A549 (cell line): ENCODE results near the gene PIEZO2. TPM values are rescaled to one million over a fixed set of nuclear protein-coding genes. Genes with fewer than 3 reads are reported as not detected.
A peak's percentile ranks its signal among the peaks of the same experiment; 100 is the strongest.

Experiments used
- ATAC-seq, 2 experiments: fragments of 200-7000 bp in 1 of 2; fragments of >200 bp in 1 of 2; cut with Nextera tagmentation in 1 of 2; cut with Tn5 transposase in 1 of 2; 3 replicates each; pipeline versions ENCODE4 v1.8.0 to v1.9.1; 2018 to 2020; ENCODE audit warnings: mild to moderate bottlenecking in 1 of 2, moderate library complexity in 1 of 2
- CTCF ChIA-PET: fragments of 300-600 bp; sonication (Branson Sonifier 250); formaldehyde crosslinking; extraction: SDS; loops from one replicate; lab custom pipeline; 2021; ENCODE audit warnings: antibody characterized with exemption, inconsistent platforms; lab: Yijun Ruan, JAX
- POLR2A ChIA-PET: fragments of 350-600 bp; formaldehyde crosslinking; extraction: SDS; loops from one replicate; lab custom pipeline; 2021; ENCODE audit warnings: antibody characterized with exemption, inconsistent platforms; lab: Yijun Ruan, JAX
- DNase-seq, 2 experiments: peaks; one replicate each; pipeline versions ENCODE4 v3.0.0 to v3.0.0-alpha.2; 2011 to 2016; ENCODE audit warnings: low read depth in 1 of 2, low spot score in 1 of 2
- FAIRE-seq: peaks from 2 replicates; lab custom pipeline; 2011; peaks lifted over from hg19 to GRCh38; lab: Jason Lieb, UNC
- H3K27ac ChIP-seq, 2 experiments: fragments of >200 bp; sonication (Bioruptor Twin); formaldehyde crosslinking; 3 replicates each; pipeline ENCODE4 v1.5.1; 2016 to 2017
- H3K4me1 ChIP-seq: fragments of >200 bp; sonication (Bioruptor Twin); formaldehyde crosslinking; 3 replicates; pipeline ENCODE4 v1.6.1; 2016
- H3K4me2 ChIP-seq: fragments of >200 bp; sonication (Bioruptor Twin); formaldehyde crosslinking; 3 replicates; pipeline ENCODE4 v1.6.1; 2016
- H3K4me3 ChIP-seq: fragments of >200 bp; sonication (Bioruptor Twin); formaldehyde crosslinking; 3 replicates; pipeline ENCODE4 v1.5.1; 2016
- H3K9me3 ChIP-seq: fragments of >200 bp; sonication (Bioruptor Twin); formaldehyde crosslinking; 3 replicates; pipeline ENCODE4 v1.6.1; 2016
- BHLHE40 ChIP-seq: IDR thresholded peaks from 2 replicates; pipeline ENCODE4 v1.6.1; 2012; ENCODE audit warnings: low read depth, low read length, inconsistent platforms
- CEBPB ChIP-seq, 2 experiments: fragments of >200 bp in 1 of 2; sonication (Bioruptor Twin) in 1 of 2; formaldehyde crosslinking in 1 of 2; IDR thresholded peaks; 2 replicates each; pipeline ENCODE4 v1.6.1; 2012 to 2016
- CHD2 ChIP-seq: fragments of 150-350 bp; IDR thresholded peaks from 2 replicates; pipeline ENCODE4 v1.6.1; 2014; ENCODE audit warnings: low read length; ENCODE audit not compliant: partially characterized antibody
- EHF ChIP-seq: fragments of 250-450 bp; sonication (Bioruptor Pico); IDR thresholded peaks from 2 replicates; pipeline ENCODE4 v1.5.0; 2020; ENCODE audit warnings: mild to moderate bottlenecking
- EP300 ChIP-seq, 2 experiments: fragments of >200 bp; sonication (Bioruptor Twin); formaldehyde crosslinking; IDR thresholded peaks; 2 replicates in 1 of 2; 3 replicates in 1 of 2; pipeline ENCODE4 v1.6.1; 2016 to 2017
- FOSB ChIP-seq: fragments of 250-450 bp; sonication (Bioruptor Pico); IDR thresholded peaks from 2 replicates; pipeline ENCODE4 v1.5.0; 2020; ENCODE audit warnings: mild to moderate bottlenecking, moderate library complexity
- FOSL2 ChIP-seq, 2 experiments: fragments of 450-650 bp in 1 of 2; fragments of >200 bp in 1 of 2; sonication (Bioruptor Twin) in 1 of 2; formaldehyde crosslinking; IDR thresholded peaks; 2 replicates each; pipeline versions ENCODE4 v1.5.0 to v1.6.1; 2016 to 2020; ENCODE audit warnings: mild to moderate bottlenecking in 1 of 2, moderate library complexity in 1 of 2
- FOXS1 ChIP-seq: fragments of 250-450 bp; sonication (Bioruptor Pico); IDR thresholded peaks from 2 replicates; pipeline ENCODE4 v1.5.0; 2020; ENCODE audit warnings: mild to moderate bottlenecking, moderate library complexity
- HDAC2 ChIP-seq: fragments of 200-600 bp; sonication (generic); IDR thresholded peaks from 2 replicates; pipeline ENCODE4 v1.6.1; 2016
- HOXA7 ChIP-seq: fragments of 250-450 bp; sonication (Bioruptor Pico); IDR thresholded peaks from 2 replicates; pipeline ENCODE4 v1.5.0; 2020; ENCODE audit warnings: mild to moderate bottlenecking, moderate library complexity
- HOXB13 ChIP-seq: fragments of 250-450 bp; sonication (Bioruptor Pico); IDR thresholded peaks from 2 replicates; pipeline ENCODE4 v1.5.0; 2020; ENCODE audit warnings: low read depth, mild to moderate bottlenecking, moderate library complexity
- HOXB5 ChIP-seq: fragments of 250-450 bp; sonication (Bioruptor Pico); IDR thresholded peaks from 2 replicates; pipeline ENCODE4 v1.5.0; 2020; ENCODE audit warnings: mild to moderate bottlenecking, moderate library complexity
- KDM5A ChIP-seq: fragments of 200-600 bp; sonication (generic); IDR thresholded peaks from 2 replicates; pipeline ENCODE4 v1.6.1; 2016; ENCODE audit warnings: antibody characterized with exemption, mild to moderate bottlenecking
- MAFK ChIP-seq: fragments of 450-650 bp; IDR thresholded peaks from 2 replicates; pipeline ENCODE4 v1.6.1; 2014; ENCODE audit not compliant: partially characterized antibody
- NFE2L2 ChIP-seq: fragments of 150-350 bp; conservative IDR thresholded peaks from 2 replicates; pipeline ENCODE4 v1.6.1; 2014; ENCODE audit warnings: low read length
- PHF8 ChIP-seq: fragments of 200-600 bp; sonication (generic); IDR thresholded peaks from 2 replicates; pipeline ENCODE4 v1.6.1; 2016; ENCODE audit warnings: low read depth, mild to moderate bottlenecking, antibody characterized with exemption, moderate library complexity, borderline replicate concordance
- POLR2AphosphoS2 ChIP-seq: conservative IDR thresholded peaks from 2 replicates; pipeline ENCODE4 v1.6.1; 2012; ENCODE audit warnings: low read length, improper control_type of control experiment, inconsistent platforms
- RAD21 ChIP-seq, 2 experiments: fragments of >200 bp in 1 of 2; sonication (Bioruptor Twin) in 1 of 2; formaldehyde crosslinking in 1 of 2; IDR thresholded peaks in 1 of 2; conservative IDR thresholded peaks in 1 of 2; 2 replicates in 1 of 2; 3 replicates in 1 of 2; pipeline ENCODE4 v1.6.1; 2012 to 2018; ENCODE audit warnings: inconsistent platforms in 1 of 2
- RARB ChIP-seq: fragments of 250-450 bp; sonication (Bioruptor Pico); IDR thresholded peaks from 2 replicates; pipeline ENCODE4 v1.8.0; 2021; ENCODE audit warnings: mild to moderate bottlenecking, moderate library complexity
- RFX5 ChIP-seq: fragments of 450-650 bp; IDR thresholded peaks from 2 replicates; pipeline ENCODE4 v1.7.1; 2014; ENCODE audit warnings: antibody characterized with exemption, mild to moderate bottlenecking, moderate library complexity
- ZFP36 ChIP-seq: fragments of 450-650 bp; IDR thresholded peaks from 2 replicates; pipeline ENCODE4 v1.6.1; 2014; ENCODE audit warnings: borderline replicate concordance; ENCODE audit not compliant: partially characterized antibody
- WGBS: methylation state at CpG from one replicate; pipeline ENCODE4 v1.1.6; 2017; ENCODE audit errors: missing lambda C conversion rate; 5-methylcytosine and 5-hydroxymethylcytosine counted together
- polyA plus RNA-seq, 4 experiments: library from polyadenylated mRNA; depleted of rRNA in 3 of 4; stranded (reverse); fragments of >200 nt; fragmentation: RNase III in 1 of 4; extraction: RNeasy Plus Mini Kit Qiagen cat#74134 plus additional on column Dnase treatment in 1 of 4; gene quantifications; 2 replicates in 3 of 4; 3 replicates in 1 of 4; pipeline ENCODE4 v1.2.3, GENCODE V29; 2011 to 2017
- TF ChIP-seq, protein P1 (sequence below): fragments of >200 bp; sonication (Bioruptor Twin); formaldehyde crosslinking; IDR thresholded peaks from 2 replicates; pipeline ENCODE4 v1.6.1; 2016
- TF ChIP-seq, protein P2 (sequence below): fragments of 250-450 bp; sonication (Bioruptor Pico); IDR thresholded peaks from 2 replicates; pipeline ENCODE4 v1.5.0; 2021; ENCODE audit warnings: mild to moderate bottlenecking, moderate library complexity, borderline replicate concordance
- TF ChIP-seq, protein P3 (sequence below): fragments of 250-450 bp; sonication (Bioruptor Pico); IDR thresholded peaks from 2 replicates; pipeline ENCODE4 v1.5.0; 2020; ENCODE audit warnings: low read depth, mild to moderate bottlenecking, moderate library complexity
- TF ChIP-seq, protein P4 (sequence below): fragments of 150-350 bp; IDR thresholded peaks from 2 replicates; pipeline ENCODE4 v1.6.1; 2014; ENCODE audit warnings: low read depth, mild to moderate bottlenecking, low read length
- TF ChIP-seq, protein P5 (sequence below): fragments of 450-650 bp; IDR thresholded peaks from 2 replicates; pipeline ENCODE4 v1.6.1; 2014; ENCODE audit warnings: antibody characterized with exemption
- TF ChIP-seq, protein P6 (sequence below): fragments of >200 bp; sonication (Bioruptor Twin); formaldehyde crosslinking; IDR thresholded peaks from 3 replicates; pipeline ENCODE4 v1.5.1; 2016
- TF ChIP-seq, protein P7 (sequence below): IDR thresholded peaks from 2 replicates; pipeline ENCODE4 v1.6.1; 2012

PIEZO2 gene
- polyA plus RNA-seq, 2 of the 4 experiments (the other 2 are of a cell fraction) = 0.80 to 1.6 TPM

DNA sequence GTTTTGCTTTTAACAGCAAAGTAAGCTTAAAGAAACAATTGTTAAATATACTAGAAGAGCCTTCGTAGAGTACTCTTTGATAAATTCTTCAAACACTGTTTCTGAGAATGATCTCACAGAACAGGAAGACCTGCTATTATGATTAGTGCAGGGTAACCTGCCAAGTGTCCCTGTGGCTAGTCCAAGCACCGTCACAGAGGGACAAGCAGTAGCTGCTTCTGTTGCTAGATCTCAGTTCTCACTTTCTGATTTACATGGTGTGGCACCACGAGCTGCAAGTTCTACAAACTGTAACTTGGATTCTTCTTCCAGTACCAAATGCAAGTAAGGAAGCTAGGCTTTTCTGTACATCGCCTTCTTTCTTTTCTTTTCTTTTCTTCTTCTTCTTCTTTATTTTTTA lies 121.5 kb downstream of the PIEZO2 start:
- FAIRE-seq (no peak), ATAC-seq (no peak), DNase-seq (no peak)
- Histone ChIP-seq H3K27ac (no peak overlapping the region), H3K4me3 (no peak overlapping the region), H3K4me2 (no peak overlapping the region), H3K9me3 (no peaks in the 10 kb centered on the region), H3K4me1 (no peaks in the 10 kb centered on the region)
- TF ChIP-seq, protein P1, sequence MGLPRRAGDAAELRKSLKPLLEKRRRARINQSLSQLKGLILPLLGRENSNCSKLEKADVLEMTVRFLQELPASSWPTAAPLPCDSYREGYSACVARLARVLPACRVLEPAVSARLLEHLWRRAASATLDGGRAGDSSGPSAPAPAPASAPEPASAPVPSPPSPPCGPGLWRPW = no peak
- TF ChIP-seq CHD2 (no peak), RAD21 (conservative IDR thresholded peaks at IDR 0.05 in 1 of 2, IDR thresholded peaks at IDR 0.05 in 1 of 2) (no peak), EHF (CRISPR knock-in tag) (no peak), POLR2AphosphoS2 (no peak), RARB (CRISPR knock-in tag) (no peak), FOSL2 (IDR thresholded peaks at IDR 0.05) (no peak), FOSL2 (CRISPR knock-in tag; IDR thresholded peaks at IDR 0.05) (no peak), RFX5 (no peak), BHLHE40 (no peak), FOXS1 (CRISPR knock-in tag) (no peak), PHF8 (no peak)
- TF ChIP-seq, protein P2, sequence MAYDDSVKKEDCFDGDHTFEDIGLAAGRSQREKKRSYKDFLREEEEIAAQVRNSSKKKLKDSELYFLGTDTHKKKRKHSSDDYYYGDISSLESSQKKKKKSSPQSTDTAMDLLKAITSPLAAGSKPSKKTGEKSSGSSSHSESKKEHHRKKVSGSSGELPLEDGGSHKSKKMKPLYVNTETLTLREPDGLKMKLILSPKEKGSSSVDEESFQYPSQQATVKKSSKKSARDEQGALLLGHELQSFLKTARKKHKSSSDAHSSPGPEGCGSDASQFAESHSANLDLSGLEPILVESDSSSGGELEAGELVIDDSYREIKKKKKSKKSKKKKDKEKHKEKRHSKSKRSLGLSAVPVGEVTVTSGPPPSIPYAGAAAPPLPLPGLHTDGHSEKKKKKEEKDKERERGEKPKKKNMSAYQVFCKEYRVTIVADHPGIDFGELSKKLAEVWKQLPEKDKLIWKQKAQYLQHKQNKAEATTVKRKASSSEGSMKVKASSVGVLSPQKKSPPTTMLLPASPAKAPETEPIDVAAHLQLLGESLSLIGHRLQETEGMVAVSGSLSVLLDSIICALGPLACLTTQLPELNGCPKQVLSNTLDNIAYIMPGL = no peak
- TF ChIP-seq, protein P3, sequence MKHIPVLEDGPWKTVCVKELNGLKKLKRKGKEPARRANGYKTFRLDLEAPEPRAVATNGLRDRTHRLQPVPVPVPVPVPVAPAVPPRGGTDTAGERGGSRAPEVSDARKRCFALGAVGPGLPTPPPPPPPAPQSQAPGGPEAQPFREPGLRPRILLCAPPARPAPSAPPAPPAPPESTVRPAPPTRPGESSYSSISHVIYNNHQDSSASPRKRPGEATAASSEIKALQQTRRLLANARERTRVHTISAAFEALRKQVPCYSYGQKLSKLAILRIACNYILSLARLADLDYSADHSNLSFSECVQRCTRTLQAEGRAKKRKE (CRISPR knock-in tag) = no peak
- TF ChIP-seq, protein P4, sequence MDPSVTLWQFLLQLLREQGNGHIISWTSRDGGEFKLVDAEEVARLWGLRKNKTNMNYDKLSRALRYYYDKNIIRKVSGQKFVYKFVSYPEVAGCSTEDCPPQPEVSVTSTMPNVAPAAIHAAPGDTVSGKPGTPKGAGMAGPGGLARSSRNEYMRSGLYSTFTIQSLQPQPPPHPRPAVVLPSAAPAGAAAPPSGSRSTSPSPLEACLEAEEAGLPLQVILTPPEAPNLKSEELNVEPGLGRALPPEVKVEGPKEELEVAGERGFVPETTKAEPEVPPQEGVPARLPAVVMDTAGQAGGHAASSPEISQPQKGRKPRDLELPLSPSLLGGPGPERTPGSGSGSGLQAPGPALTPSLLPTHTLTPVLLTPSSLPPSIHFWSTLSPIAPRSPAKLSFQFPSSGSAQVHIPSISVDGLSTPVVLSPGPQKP = no peak
- TF ChIP-seq, protein P5, sequence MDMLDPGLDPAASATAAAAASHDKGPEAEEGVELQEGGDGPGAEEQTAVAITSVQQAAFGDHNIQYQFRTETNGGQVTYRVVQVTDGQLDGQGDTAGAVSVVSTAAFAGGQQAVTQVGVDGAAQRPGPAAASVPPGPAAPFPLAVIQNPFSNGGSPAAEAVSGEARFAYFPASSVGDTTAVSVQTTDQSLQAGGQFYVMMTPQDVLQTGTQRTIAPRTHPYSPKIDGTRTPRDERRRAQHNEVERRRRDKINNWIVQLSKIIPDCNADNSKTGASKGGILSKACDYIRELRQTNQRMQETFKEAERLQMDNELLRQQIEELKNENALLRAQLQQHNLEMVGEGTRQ = no peak
- TF ChIP-seq, protein P6, sequence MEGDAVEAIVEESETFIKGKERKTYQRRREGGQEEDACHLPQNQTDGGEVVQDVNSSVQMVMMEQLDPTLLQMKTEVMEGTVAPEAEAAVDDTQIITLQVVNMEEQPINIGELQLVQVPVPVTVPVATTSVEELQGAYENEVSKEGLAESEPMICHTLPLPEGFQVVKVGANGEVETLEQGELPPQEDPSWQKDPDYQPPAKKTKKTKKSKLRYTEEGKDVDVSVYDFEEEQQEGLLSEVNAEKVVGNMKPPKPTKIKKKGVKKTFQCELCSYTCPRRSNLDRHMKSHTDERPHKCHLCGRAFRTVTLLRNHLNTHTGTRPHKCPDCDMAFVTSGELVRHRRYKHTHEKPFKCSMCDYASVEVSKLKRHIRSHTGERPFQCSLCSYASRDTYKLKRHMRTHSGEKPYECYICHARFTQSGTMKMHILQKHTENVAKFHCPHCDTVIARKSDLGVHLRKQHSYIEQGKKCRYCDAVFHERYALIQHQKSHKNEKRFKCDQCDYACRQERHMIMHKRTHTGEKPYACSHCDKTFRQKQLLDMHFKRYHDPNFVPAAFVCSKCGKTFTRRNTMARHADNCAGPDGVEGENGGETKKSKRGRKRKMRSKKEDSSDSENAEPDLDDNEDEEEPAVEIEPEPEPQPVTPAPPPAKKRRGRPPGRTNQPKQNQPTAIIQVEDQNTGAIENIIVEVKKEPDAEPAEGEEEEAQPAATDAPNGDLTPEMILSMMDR = no peak
- ChIA-PET POLR2A (no interaction called here), CTCF (interaction anchor here (0.6 to 3.5 kb wide), 3 partner anchors 13 to 123 kb away, joined by 3 to 13 read pairs (median 3); no protein-coding TSS in a partner anchor)
- 19% methylated on average over 4 of the region's 4 CpGs for WGBS

DNA sequence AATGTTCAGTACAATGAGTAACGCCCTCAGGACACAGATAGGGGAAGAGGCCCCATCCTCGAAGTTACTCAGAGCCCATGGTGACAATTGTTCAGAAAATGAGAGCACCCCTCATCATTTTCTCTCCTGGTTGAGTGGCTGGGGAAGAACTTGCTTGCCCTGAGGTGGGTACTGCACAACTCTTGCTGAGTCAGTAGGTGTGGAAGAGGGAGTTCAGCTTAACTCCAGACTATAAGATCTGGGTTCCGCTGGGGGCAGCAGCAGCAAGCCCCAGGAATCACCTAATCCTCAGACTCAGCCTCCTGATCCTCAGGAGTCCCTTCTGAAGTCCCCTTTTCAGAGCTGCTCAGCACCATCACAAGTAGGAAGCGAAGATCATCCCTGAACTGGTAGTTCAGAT lies 123.7 kb downstream of the PIEZO2 start:
- no peak overlapping the region for H3K4me3 ChIP-seq
- H3K4me1 ChIP-seq = no peaks in the 10 kb centered on the region
- WGBS = 25% methylated on average over 3 of the region's 4 CpGs
- no peak overlapping the region for H3K27ac ChIP-seq
- H3K9me3 ChIP-seq = no peaks in the 10 kb centered on the region
- peak in 1 of 2 experiments; percentile 4 for DNase-seq
- ChIA-PET CTCF (interaction anchor here (0.9 kb wide), 1 partner anchor 15 kb away, joined by 3 read pairs; no protein-coding TSS in a partner anchor), POLR2A (no interaction called here)
- ATAC-seq = 0 out of 6 replicates have a peak, but pooled peaks of 1 of the 2 experiments have one; percentile 32
- no peak overlapping the region for H3K4me2 ChIP-seq
- no peak for FAIRE-seq
- TF ChIP-seq CEBPB (IDR thresholded peaks at IDR 0.05) = no peak
- TF ChIP-seq NFE2L2 = no peak
- no peak for TF ChIP-seq HDAC2
- no peak for TF ChIP-seq HOXA7 (CRISPR knock-in tag)
- TF ChIP-seq FOXS1 (CRISPR knock-in tag) = no peak
- TF ChIP-seq EHF (CRISPR knock-in tag) = no peak
- no peak for TF ChIP-seq ZFP36
- TF ChIP-seq HOXB5 = no peak
- no peak for TF ChIP-seq FOSB (CRISPR knock-in tag)
- no peak for TF ChIP-seq MAFK
- TF ChIP-seq EP300 (IDR thresholded peaks at IDR 0.05) = no peak
- TF ChIP-seq, protein P7, sequence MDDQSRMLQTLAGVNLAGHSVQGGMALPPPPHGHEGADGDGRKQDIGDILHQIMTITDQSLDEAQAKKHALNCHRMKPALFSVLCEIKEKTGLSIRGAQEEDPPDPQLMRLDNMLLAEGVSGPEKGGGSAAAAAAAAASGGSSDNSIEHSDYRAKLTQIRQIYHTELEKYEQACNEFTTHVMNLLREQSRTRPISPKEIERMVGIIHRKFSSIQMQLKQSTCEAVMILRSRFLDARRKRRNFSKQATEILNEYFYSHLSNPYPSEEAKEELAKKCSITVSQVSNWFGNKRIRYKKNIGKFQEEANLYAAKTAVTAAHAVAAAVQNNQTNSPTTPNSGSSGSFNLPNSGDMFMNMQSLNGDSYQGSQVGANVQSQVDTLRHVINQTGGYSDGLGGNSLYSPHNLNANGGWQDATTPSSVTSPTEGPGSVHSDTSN = no peak
- TF ChIP-seq HOXB13 (CRISPR knock-in tag) = no peak
- TF ChIP-seq, protein P3 (CRISPR knock-in tag) = no peak
- TF ChIP-seq KDM5A = no peak
